PC-9 (cell line): ENCODE measurements around the gene CAPN9. TPM values are rescaled to one million over a fixed set of nuclear protein-coding genes. Genes with fewer than 3 reads are reported as not detected.

Source experiments
- BruUV-seq: library from RNA; stranded (reverse); fragments of 400-500 nt; replicated peaks from 2 replicates; lab custom pipeline; 2021; lab: Mats Ljungman, UMichigan
- CTCF ChIA-PET: fragments of 300-600 bp; sonication (Branson Sonifier 250); formaldehyde crosslinking; loops from one replicate; lab custom pipeline; 2022; ENCODE audit warnings: antibody characterized with exemption; lab: Charles Lee
- POLR2A ChIA-PET: fragments of 300-600 bp; sonication (Branson Sonifier 250); formaldehyde crosslinking; loops from one replicate; lab custom pipeline; 2022; ENCODE audit warnings: antibody characterized with exemption; ENCODE audit not compliant: unreplicated experiment; lab: Charles Lee
- DNase-seq, 2 experiments: peaks; one replicate each; pipeline versions ENCODE4 v3.0.0 to v3.0.0-alpha.2; 2015 to 2022; ENCODE audit warnings: mixed read lengths in 1 of 2
- H2AFZ ChIP-seq: fragments of 200-600 bp; sonication (generic); 2 replicates; pipeline ENCODE4 v1.8.1; 2017; ENCODE audit warnings: antibody characterized with exemption
- H3F3A ChIP-seq: fragments of 200-600 bp; sonication (generic); 2 replicates; pipeline ENCODE4 v1.8.1; 2017; ENCODE audit warnings: antibody characterized with exemption, mild to moderate bottlenecking, low read depth; ENCODE audit not compliant: insufficient read depth
- H3K27ac ChIP-seq: fragments of 200-600 bp; sonication (generic); 2 replicates; pipeline ENCODE4 v1.6.1; 2016; ENCODE audit warnings: mixed run types
- H3K27me3 ChIP-seq: fragments of 200-600 bp; sonication (generic); 2 replicates; pipeline ENCODE4 v1.6.1; 2016; ENCODE audit warnings: low read depth, mixed run types; ENCODE audit not compliant: insufficient read depth
- H3K36me3 ChIP-seq: fragments of 200-600 bp; sonication (generic); 2 replicates; pipeline ENCODE4 v1.6.1; 2016; ENCODE audit warnings: low read depth, mixed run types
- H3K4me1 ChIP-seq: fragments of 200-600 bp; sonication (generic); replicated peaks from 2 replicates; pipeline ENCODE4 v1.6.1; 2016; ENCODE audit warnings: mixed run types; ENCODE audit not compliant: insufficient read depth
- H3K4me2 ChIP-seq: fragments of 200-600 bp; sonication (generic); 2 replicates; pipeline ENCODE4 v1.6.1; 2017; ENCODE audit warnings: mixed run types
- H3K4me3 ChIP-seq: fragments of 200-600 bp; sonication (generic); 2 replicates; pipeline ENCODE4 v1.6.1; 2016; ENCODE audit warnings: mixed run types
- H3K79me2 ChIP-seq: fragments of 200-600 bp; sonication (generic); 2 replicates; pipeline ENCODE4 v1.6.1; 2017; ENCODE audit warnings: low read depth, mixed run types
- H3K9me2 ChIP-seq: fragments of 200-600 bp; sonication (generic); 2 replicates; pipeline ENCODE4 v1.8.1; 2017; ENCODE audit warnings: mild to moderate bottlenecking; ENCODE audit not compliant: insufficient read depth
- H3K9me3 ChIP-seq: fragments of 200-600 bp; sonication (generic); 2 replicates; pipeline ENCODE4 v1.8.1; 2016; ENCODE audit warnings: low read depth; ENCODE audit not compliant: insufficient read depth
- H4K20me1 ChIP-seq: fragments of 200-600 bp; sonication (generic); 2 replicates; pipeline ENCODE4 v1.8.1; 2017; ENCODE audit not compliant: insufficient read depth
- CTCF ChIP-seq: fragments of 200-600 bp; sonication (generic); conservative IDR thresholded peaks from 2 replicates; pipeline ENCODE4 v1.6.1; 2017; ENCODE audit warnings: mixed run types, antibody characterized with exemption, mild to moderate bottlenecking, moderate library complexity
- EZH2 ChIP-seq: fragments of 200-600 bp; sonication (generic); IDR thresholded peaks from 2 replicates; pipeline ENCODE4 v1.8.0; 2017; ENCODE audit warnings: antibody characterized with exemption, low read depth
- intact Hi-C: fragments of 100-400 bp; cut with micrococcal nuclease; formaldehyde crosslinking; loops from one replicate; pipeline ENCODE4 v1.10.0; 2022; ENCODE audit not compliant: unreplicated experiment
- total RNA-seq: library from RNA; stranded (reverse); gene quantifications from 2 replicates; pipeline ENCODE4 v1.2.3, GENCODE V29; 2021

CAPN9 gene
- total RNA-seq, 1 experiment from 2014 or later, result not detected

DNA sequence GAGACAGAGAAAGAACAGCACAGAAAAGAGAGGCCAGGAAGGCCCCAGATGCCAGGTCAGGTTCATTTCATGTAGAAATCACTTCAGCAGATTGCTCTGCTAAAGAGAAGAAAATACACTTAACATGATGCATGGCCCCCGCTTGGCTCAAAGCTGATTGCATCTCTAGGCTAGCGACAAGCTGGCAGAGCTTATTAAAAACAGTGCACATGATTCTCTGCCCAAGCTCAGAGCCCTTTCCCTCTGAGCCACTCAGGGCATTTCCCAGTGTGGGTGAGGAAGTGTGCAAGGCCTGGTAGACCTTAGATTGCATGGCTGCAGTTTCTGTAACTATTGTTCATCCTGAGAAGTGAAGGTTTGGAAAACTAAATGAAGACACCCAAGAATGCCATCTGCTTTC is 3.3 kb upstream of the CAPN9 start:
- Histone ChIP-seq H3K4me1 (peaks cover 13% of the 10 kb centered on the region), H3F3A (peaks cover 4% of the 10 kb centered on the region; the same call in 1 of the 2 replicates), H3K27ac (no peak overlapping the region), H3K9me3 (no peaks in the 10 kb centered on the region), H3K27me3 (no peaks in the 10 kb centered on the region), H3K4me3 (no peak overlapping the region), H2AFZ (no peak overlapping the region), H4K20me1 (no peaks in the 10 kb centered on the region), H3K36me3 (no peaks in the 10 kb centered on the region), H3K4me2 (peak overlapping the region; percentile 28), H3K9me2 (no peaks in the 10 kb centered on the region), H3K79me2 (no peaks in the 10 kb centered on the region)
- no TSS peak for BruUV-seq
- intact Hi-C loops, result loop anchor here (2.0 kb wide), 1 partner anchor 29 kb away; no protein-coding TSS in a partner anchor
- CTCF ChIA-PET, result no interaction called here
- TF ChIP-seq CTCF (no peak), EZH2 (no peak)
- POLR2A ChIA-PET, result no interaction called here
- DNase-seq, result no peak

DNA sequence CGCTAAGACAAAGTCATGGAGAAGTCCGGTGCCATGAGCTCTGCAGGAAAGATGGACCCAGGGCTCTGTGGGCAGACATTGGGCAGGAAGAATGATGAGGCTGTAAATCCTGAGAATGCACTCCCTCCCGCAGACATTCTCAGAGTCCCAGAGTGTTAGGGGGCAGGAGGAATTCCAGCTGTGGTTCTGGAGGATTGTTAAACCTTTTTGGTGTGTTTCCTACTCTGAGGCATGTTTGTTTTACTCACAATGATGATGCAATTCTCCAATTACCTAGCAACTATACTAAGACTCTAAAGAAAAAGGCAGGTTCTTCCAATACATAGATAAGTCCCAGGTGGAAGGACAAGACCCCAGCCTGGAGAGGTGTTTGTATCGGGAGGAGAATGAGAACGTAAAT is 2.8 kb upstream of the CAPN9 start:
- ChIA-PET POLR2A (no interaction called here), CTCF (no interaction called here)
- Histone ChIP-seq H3K9me2 (no peaks in the 10 kb centered on the region), H2AFZ (no peak overlapping the region), H3K4me2 (peak overlapping the region; percentile 28), H4K20me1 (no peaks in the 10 kb centered on the region), H3F3A (peaks cover 4% of the 10 kb centered on the region; the same call in 1 of the 2 replicates), H3K4me1 (peaks cover 13% of the 10 kb centered on the region), H3K9me3 (no peaks in the 10 kb centered on the region), H3K27me3 (no peaks in the 10 kb centered on the region), H3K4me3 (no peak overlapping the region), H3K27ac (no peak overlapping the region), H3K79me2 (no peaks in the 10 kb centered on the region), H3K36me3 (no peaks in the 10 kb centered on the region)
- BruUV-seq, result no TSS peak
- no peak for TF ChIP-seq EZH2
- no peak for TF ChIP-seq CTCF
- intact Hi-C loops, result no loop called here
- DNase-seq, result peak in 1 of 2 experiments; percentile 60

DNA sequence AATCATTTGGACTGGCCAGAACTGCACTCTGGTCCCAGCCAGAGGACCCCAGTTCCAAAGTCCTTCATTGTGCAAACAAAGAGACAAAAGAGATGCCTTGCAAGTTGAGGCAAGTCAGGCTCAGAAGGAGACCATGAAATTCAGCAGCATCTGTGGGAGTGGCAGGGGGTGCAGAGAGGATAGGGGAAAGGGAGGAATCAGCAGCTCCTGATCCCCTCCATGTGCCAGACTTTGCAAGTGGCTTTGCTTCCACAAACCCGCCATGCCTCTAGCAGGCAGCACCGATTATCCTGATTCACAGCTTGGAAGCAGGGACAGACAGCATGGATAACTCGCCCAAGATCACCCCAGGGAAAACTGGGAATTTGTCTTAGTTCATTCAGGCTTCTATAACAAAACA is 2.1 kb upstream of the CAPN9 start:
- H3K4me1 ChIP-seq, result peaks cover 17% of the 10 kb centered on the region

More for the DNA sequence above, 2.1 kb upstream of the CAPN9 start:
- H3K79me2 ChIP-seq, result no peaks in the 10 kb centered on the region
- H3K4me2 ChIP-seq, result no peak overlapping the region
- POLR2A ChIA-PET, result no interaction called here
- no peaks in the 10 kb centered on the region for H3K36me3 ChIP-seq
- H3K27me3 ChIP-seq, result no peaks in the 10 kb centered on the region
- CTCF ChIA-PET, result no interaction called here
- H3F3A ChIP-seq, result peaks cover 4% of the 10 kb centered on the region; the same call in 1 of the 2 replicates
- DNase-seq, result no peak
- intact Hi-C loops, result no loop called here
- BruUV-seq, result no TSS peak
- no peaks in the 10 kb centered on the region for H3K9me3 ChIP-seq
- no peak overlapping the region for H3K27ac ChIP-seq
- no peak overlapping the region for H3K4me3 ChIP-seq
- no peak overlapping the region for H2AFZ ChIP-seq
- no peaks in the 10 kb centered on the region for H4K20me1 ChIP-seq
- no peaks in the 10 kb centered on the region for H3K9me2 ChIP-seq
- TF ChIP-seq CTCF (no peak), EZH2 (no peak)
